H1 (cell line): ENCODE measurements around the gene CADPS. TPM values are rescaled to one million over a fixed set of nuclear protein-coding genes. Genes with fewer than 3 reads are reported as not detected.

ENCODE experiments used
- CTCF ChIA-PET: fragments of 300-600 bp; sonication (Branson Sonifier 250); formaldehyde crosslinking; loops from one replicate; lab custom pipeline; 2021; ENCODE audit not compliant: partially characterized antibody; lab: Charles Lee
- POLR2A ChIA-PET: fragments of 300-600 bp; sonication (Branson Sonifier 250); formaldehyde crosslinking; loops from one replicate; lab custom pipeline; 2021; ENCODE audit warnings: inconsistent platforms; ENCODE audit not compliant: partially characterized antibody; lab: Charles Lee
- DNase-seq, 2 experiments: peaks; one replicate each; pipeline versions ENCODE4 v3.0.0 to v3.0.0-alpha.2; 2010 to 2022; ENCODE audit warnings: low spot score in 2 of 2, low read depth in 1 of 2, mixed read lengths in 1 of 2
- FAIRE-seq: peaks from 2 replicates; lab custom pipeline; 2011; peaks lifted over from hg19 to GRCh38; lab: Jason Lieb, UNC
- H2AFZ ChIP-seq: 2 replicates; pipeline ENCODE4 v1.8.1; 2012; ENCODE audit warnings: low read length, inconsistent platforms
- H2AK5ac ChIP-seq: 2 replicates; pipeline ENCODE4 v1.6.1; 2013; ENCODE audit warnings: low read depth, low read length
- H2BK120ac ChIP-seq: replicated peaks from 2 replicates; pipeline ENCODE3; 2013; ENCODE audit warnings: low read depth, low read length, inconsistent platforms
- H2BK12ac ChIP-seq: 2 replicates; pipeline ENCODE4 v1.6.1; 2013; ENCODE audit warnings: low read depth, low read length
- H2BK15ac ChIP-seq: 2 replicates; pipeline ENCODE4 v1.6.1; 2013; ENCODE audit warnings: low read length
- H2BK20ac ChIP-seq: 2 replicates; pipeline ENCODE4 v1.6.1; 2013; ENCODE audit warnings: low read length
- H2BK5ac ChIP-seq: 2 replicates; pipeline ENCODE4 v1.6.1; 2013; ENCODE audit warnings: low read depth, low read length
- H3K14ac ChIP-seq: 2 replicates; pipeline ENCODE4 v1.6.1; 2013; ENCODE audit warnings: inconsistent platforms; ENCODE audit not compliant: insufficient read length
- H3K18ac ChIP-seq: 2 replicates; pipeline ENCODE4 v1.6.1; 2013; ENCODE audit warnings: low read length; ENCODE audit errors: extremely low read depth
- H3K23ac ChIP-seq: 2 replicates; pipeline ENCODE4 v1.6.1; 2013; ENCODE audit warnings: inconsistent platforms; ENCODE audit not compliant: insufficient read length
- H3K23me2 ChIP-seq: 2 replicates; pipeline ENCODE4 v1.6.1; 2013; ENCODE audit warnings: low read depth, low read length
- H3K27ac ChIP-seq: 2 replicates; pipeline ENCODE4 v1.6.1; 2011; ENCODE audit warnings: low read depth, low read length, inconsistent platforms
- H3K27me3 ChIP-seq, 4 experiments: replicated peaks in 1 of 4; 1 replicate in 1 of 4; 2 replicates in 3 of 4; pipeline versions ENCODE4 v1.6.1 to v1.8.1; 2011 to 2013; ENCODE audit warnings: low read length in 3 of 4, mild to moderate bottlenecking in 3 of 4, inconsistent platforms in 2 of 4, mixed read lengths in 2 of 4, moderate library complexity in 1 of 4; ENCODE audit not compliant: control insufficient read depth in 3 of 4, insufficient read depth in 3 of 4; ENCODE audit errors: extremely low read depth in 1 of 4
- H3K36me3 ChIP-seq, 4 experiments: 2 replicates each; pipeline versions ENCODE4 v1.6.1 to v1.8.1; 2011 to 2013; ENCODE audit warnings: mild to moderate bottlenecking in 4 of 4, low read length in 3 of 4, moderate library complexity in 2 of 4, control low read depth in 1 of 4, inconsistent platforms in 1 of 4; ENCODE audit not compliant: insufficient read depth in 4 of 4, control insufficient read depth in 2 of 4
- H3K4ac ChIP-seq: replicated peaks from 2 replicates; pipeline ENCODE3; 2013; ENCODE audit warnings: low read length, low read depth, mixed read lengths, inconsistent platforms; ENCODE audit not compliant: insufficient read length
- H3K4me1 ChIP-seq, 4 experiments: replicated peaks in 1 of 4; 1 replicate in 1 of 4; 2 replicates in 3 of 4; pipeline versions ENCODE4 v1.6.1 to v1.8.1; 2011 to 2013; ENCODE audit warnings: low read length in 3 of 4, inconsistent platforms in 2 of 4, mixed read lengths in 1 of 4; ENCODE audit not compliant: insufficient read depth in 4 of 4, control insufficient read depth in 3 of 4
- H3K4me2 ChIP-seq, 2 experiments: 2 replicates each; pipeline versions ENCODE4 v1.6.1 to v1.8.1; 2011 to 2013; ENCODE audit warnings: low read depth in 2 of 2, low read length in 2 of 2, control low read depth in 1 of 2, inconsistent platforms in 1 of 2, mild to moderate bottlenecking in 1 of 2; ENCODE audit not compliant: insufficient read depth in 1 of 2
- H3K4me3 ChIP-seq, 4 experiments: fragments of 200-600, 300-600 bp in 1 of 4; sonication (generic), shearing (Covaris generic), sonication (Bioruptor Twin) in 1 of 4; 2 replicates each; pipeline versions ENCODE4 v1.5.1 to v1.8.1; 2011 to 2016; ENCODE audit warnings: low read length in 4 of 4, low read depth in 3 of 4, control low read depth in 2 of 4, inconsistent platforms in 2 of 4, mild to moderate bottlenecking in 2 of 4, mixed read lengths in 1 of 4, moderate library complexity in 1 of 4; ENCODE audit not compliant: insufficient read depth in 2 of 4; ENCODE audit errors: extremely low read depth in 1 of 4
- H3K56ac ChIP-seq: replicated peaks from 2 replicates; pipeline ENCODE3; 2013; ENCODE audit warnings: low read depth, mild to moderate bottlenecking, mixed read lengths, low read length, inconsistent platforms; ENCODE audit not compliant: insufficient read length
- H3K79me1 ChIP-seq: 2 replicates; pipeline ENCODE4 v1.6.1; 2013; ENCODE audit warnings: low read depth, low read length, control low read depth
- H3K79me2 ChIP-seq, 2 experiments: 2 replicates each; pipeline versions ENCODE4 v1.6.1 to v1.8.1; 2012 to 2013; ENCODE audit warnings: low read length in 2 of 2, mild to moderate bottlenecking in 2 of 2, inconsistent platforms in 1 of 2; ENCODE audit not compliant: insufficient read depth in 2 of 2, control insufficient read depth in 1 of 2
- H3K9ac ChIP-seq, 4 experiments: replicated peaks in 1 of 4; 1 replicate in 1 of 4; 2 replicates in 3 of 4; pipeline versions ENCODE4 v1.6.1 to v1.8.1; 2011 to 2013; ENCODE audit warnings: low read depth in 3 of 4, low read length in 3 of 4, control low read depth in 2 of 4, mild to moderate bottlenecking in 2 of 4, moderate library complexity in 2 of 4, inconsistent platforms in 1 of 4; ENCODE audit errors: extremely low read depth in 1 of 4
- H3K9me3 ChIP-seq, 2 experiments: 2 replicates each; pipeline versions ENCODE4 v1.6.1 to v1.8.1; 2012 to 2013; ENCODE audit warnings: mild to moderate bottlenecking in 2 of 2, moderate library complexity in 2 of 2, control low read depth in 1 of 2, inconsistent platforms in 1 of 2, low read depth in 1 of 2, low read length in 1 of 2, mixed read lengths in 1 of 2; ENCODE audit not compliant: insufficient read depth in 2 of 2
- H4K20me1 ChIP-seq, 2 experiments: replicated peaks in 1 of 2; 2 replicates each; pipeline versions ENCODE3 to v1.8.1; 2011 to 2013; ENCODE audit warnings: inconsistent platforms in 2 of 2, low read length in 2 of 2, mild to moderate bottlenecking in 1 of 2; ENCODE audit not compliant: insufficient read depth in 2 of 2, control insufficient read depth in 1 of 2
- H4K5ac ChIP-seq: 2 replicates; pipeline ENCODE4 v1.6.1; 2013; ENCODE audit warnings: low read length, low read depth, mixed read lengths, inconsistent platforms; ENCODE audit not compliant: insufficient read length
- H4K8ac ChIP-seq: 2 replicates; pipeline ENCODE4 v1.8.0; 2013; ENCODE audit warnings: mild to moderate bottlenecking, moderate library complexity, low read length, inconsistent platforms; ENCODE audit not compliant: insufficient read depth; ENCODE audit errors: extremely low read depth
- H4K91ac ChIP-seq: replicated peaks from 2 replicates; pipeline ENCODE3; 2013; ENCODE audit warnings: low read length, mixed read lengths, inconsistent platforms; ENCODE audit not compliant: insufficient read length
- KDM1A ChIP-seq: fragments of 200-600, 300-600 bp; sonication (generic); IDR thresholded peaks from 2 replicates; pipeline ENCODE4 v1.7.1; 2016; ENCODE audit warnings: mild to moderate bottlenecking, low read length, borderline replicate concordance
- NRF1 ChIP-seq: IDR thresholded peaks from 2 replicates; pipeline ENCODE4 v1.6.1; 2011; ENCODE audit warnings: mild to moderate bottlenecking, low read depth, low read length, improper control_type of control experiment
- WGBS, 2 experiments: shearing (Covaris generic) in 1 of 2; methylation state at CpG; one replicate each; pipeline versions ENCODE4 v1.1.6 to v1.1.7; 2013 to 2015; ENCODE audit warnings: low lambda C conversion rate in 2 of 2, mixed read lengths in 2 of 2, inconsistent platforms in 1 of 2, low coverage in 1 of 2, missing lambda C conversion rate in 1 of 2; ENCODE audit not compliant: insufficient replicate concordance in 2 of 2, insufficient coverage in 1 of 2, insufficient read length in 1 of 2; ENCODE audit errors: extremely low coverage in 1 of 2, missing lambda C conversion rate in 1 of 2; 5-methylcytosine and 5-hydroxymethylcytosine counted together
- polyA plus RNA-seq, 7 experiments: library from polyadenylated mRNA; depleted of rRNA in 3 of 7; stranded (reverse) in 5 of 7; unstranded in 2 of 7; fragments of >200 nt in 5 of 7; fragments of 200-250 nt in 2 of 7; gene quantifications; 1 replicate in 5 of 7; 2 replicates in 1 of 7; 4 replicates in 1 of 7; pipeline versions ENCODE4 v1.2.1 to v1.2.3, GENCODE V29; 2011 to 2013; ENCODE audit warnings: missing spikeins in 2 of 7, mixed read lengths in 2 of 7
- total RNA-seq: library from RNA; stranded (reverse); fragmentation: NEBNext Ultra II Directional; extraction: Animal tissue kit (Norgen Biotek cat#: 25700); gene quantifications from 2 replicates; pipeline ENCODE4 v1.2.1, GENCODE V29; 2021

Gene CADPS
- total and polyA plus RNA-seq, 2 of the 8 experiments (the other 6 are each of a cell fraction or from before 2014, with no cell fraction given): 7.1 to 10.2 TPM

DNA sequence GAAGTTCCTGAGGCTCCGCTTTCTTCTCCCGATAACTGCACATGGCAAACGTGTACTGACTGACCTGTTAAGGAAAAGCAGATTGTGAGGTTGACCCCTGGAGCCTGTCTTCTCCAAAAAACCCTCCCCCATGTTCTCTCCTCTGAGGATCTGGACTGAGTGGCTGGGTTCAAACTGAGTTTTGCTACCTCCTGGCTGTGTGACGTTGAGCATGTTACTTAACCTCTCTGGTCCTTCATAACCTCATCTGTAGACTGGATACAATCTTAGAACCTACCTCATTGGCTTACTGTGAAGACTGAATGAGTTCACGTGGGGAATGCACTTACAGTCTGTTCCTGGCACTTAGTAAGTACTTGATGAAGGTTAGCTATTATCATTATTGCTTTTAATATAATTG lies 317.8 kb downstream of the CADPS start:
- H4K5ac ChIP-seq: no peak overlapping the region
- H2BK15ac ChIP-seq: no peak overlapping the region
- H3K4ac ChIP-seq: no peak overlapping the region
- peaks cover 0 to 10% (median 5%) of the 10 kb centered on the region in 4 experiments; a peak in 2 of 7 replicates for H3K4me1 ChIP-seq
- CTCF ChIA-PET: interaction anchor here (0.7 to 11.3 kb wide), 12 partner anchors 12 to 262 kb away, joined by 3 to 135 read pairs (median 4); no protein-coding TSS in a partner anchor
- H3K9ac ChIP-seq: no peak overlapping the region
- no peak overlapping the region for H3K18ac ChIP-seq
- no peak overlapping the region for H2BK5ac ChIP-seq
- H2BK12ac ChIP-seq: no peak overlapping the region
- H2AK5ac ChIP-seq: no peak overlapping the region
- no peak overlapping the region for H3K14ac ChIP-seq
- TF ChIP-seq KDM1A (peak; percentile 83; the same call in 1 of the 2 replicates), NRF1 (no peak)
- H3K79me1 ChIP-seq: no peaks in the 10 kb centered on the region; the same call in 1 of the 2 replicates
- H3K27ac ChIP-seq: no peak overlapping the region
- no peaks in the 10 kb centered on the region for H3K27me3 ChIP-seq
- H4K20me1 ChIP-seq: no peaks in the 10 kb centered on the region
- no peak overlapping the region for H4K8ac ChIP-seq
- no peak overlapping the region for H3K4me2 ChIP-seq
- 73% methylated on average over 5 of the region's 5 CpGs; no CpG with 5 or more reads in 1 of the 2 experiments for WGBS, 2 experiments
- no peaks in the 10 kb centered on the region for H3K23me2 ChIP-seq
- no peak overlapping the region for H4K91ac ChIP-seq
- no peak overlapping the region for H2BK20ac ChIP-seq
- DNase-seq: no peak
- POLR2A ChIA-PET: no interaction called here
- no peak overlapping the region for H2AFZ ChIP-seq
- no peak for FAIRE-seq
- H3K9me3 ChIP-seq: no peaks in the 10 kb centered on the region
- H2BK120ac ChIP-seq: no peak overlapping the region
- H3K4me3 ChIP-seq: no peak overlapping the region
- H3K23ac ChIP-seq: no peak overlapping the region
- H3K79me2 ChIP-seq: no peaks in the 10 kb centered on the region
- H3K36me3 ChIP-seq: no peaks in the 10 kb centered on the region
- H3K56ac ChIP-seq: no peak overlapping the region
